Adrenal gland (tissue), 12 donors: ENCODE results near the gene ZNF205. TPM values are rescaled to one million over a fixed set of nuclear protein-coding genes. Genes with fewer than 3 reads are reported as not detected.
"Not testable (repeated sequence)": the region's sequence is repeated elsewhere in the genome, so short reads cannot be mapped to it uniquely, and the experiment has no call there.

Experiments used
- DNase-seq, 7 donors: peaks; one replicate each; pipeline ENCODE4 v3.0.0-alpha.2; 2019 to 2020
- H3K27ac ChIP-seq, 5 donors: fragments of 200-600 bp; sonication (generic) in 4 of 5; 1 replicate in 3 of 5; 2 replicates in 2 of 5; pipeline versions ENCODE4 v1.5.1 to v1.8.0; 2016 to 2020; ENCODE audit warnings: mild to moderate bottlenecking in 1 of 5
- H3K27me3 ChIP-seq: fragments of 200-600 bp; 2 replicates; pipeline ENCODE4 v1.8.0; 2021
- H3K36me3 ChIP-seq, 2 donors: fragments of 200-600 bp; replicated peaks in 1 of 2; 1 replicate in 1 of 2; 2 replicates in 1 of 2; pipeline versions ENCODE4 v1.5.1 to v1.8.0; 2018 to 2022
- H3K4me1 ChIP-seq, 2 donors: fragments of 200-600 bp; replicated peaks in 1 of 2; 1 replicate in 1 of 2; 2 replicates in 1 of 2; pipeline versions ENCODE4 v1.5.1 to v1.8.0; 2018 to 2021
- H3K4me3 ChIP-seq, 4 donors: fragments of 200-600 bp; sonication (generic) in 3 of 4; one replicate each; pipeline ENCODE4 v1.5.1; 2016 to 2018
- H3K9me3 ChIP-seq, 3 donors: fragments of 200-600 bp; sonication (generic) in 1 of 3; replicated peaks in 1 of 3; 1 replicate in 2 of 3; 2 replicates in 1 of 3; pipeline versions ENCODE4 v1.5.1 to v1.8.0; 2016 to 2021
- POLR2A ChIP-seq, 2 donors: fragments of 450-650 bp; IDR thresholded peaks; one replicate each; pipeline ENCODE4 v1.6.1; 2017; ENCODE audit warnings: antibody characterized with exemption in 2 of 2, mild to moderate bottlenecking in 2 of 2, moderate library complexity in 1 of 2
- WGBS, 4 donors: extraction: QIAGEN DNeasy Blood & Tissue Kit in 2 of 4; methylation state at CpG; one replicate each; pipeline versions ENCODE4 v1.1.5 to v1.1.7; 2013 to 2017; 5-methylcytosine and 5-hydroxymethylcytosine counted together
- intact Hi-C, 2 donors: fragments of 100-400 bp; cut with DNase I; formaldehyde crosslinking; loops; one replicate each; pipeline versions ENCODE4 v1.14.1 to v1.15.0; 2022 to 2023
- polyA plus RNA-seq, 3 donors: library from polyadenylated mRNA; stranded (reverse); fragments of 200-250 nt in 2 of 3; fragments of 350-450 nt in 1 of 3; fragmentation: Illumina TruSeq in 1 of 3; extraction: RNeasy Lipid Tissue Mini Kit (QIAGEN cat#74804) in 1 of 3; gene quantifications; one replicate each; pipeline ENCODE4 v1.2.3, GENCODE V29; 2013 to 2014
- total RNA-seq, 9 donors: library from RNA; depleted of rRNA in 4 of 9; stranded (reverse); fragments of >200 nt in 4 of 9; fragments of 120-200 nt in 1 of 9; fragmentation: NEBNext Ultra II Directional in 1 of 9; extraction: Animal tissue kit (Norgen Biotek cat#: 25700) in 1 of 9; gene quantifications; one replicate each; pipeline versions ENCODE4 v1.1.0 to v1.2.4, GENCODE V29; 2013 to 2023
- TF ChIP-seq, protein P1 (sequence below), 6 experiments: fragments of 450-650 bp in 4 of 6; fragments of 200-600 bp in 2 of 6; sonication (generic) in 1 of 6; IDR thresholded peaks; 1 replicate in 5 of 6; 2 replicates in 1 of 6; pipeline versions ENCODE4 v1.5.1 to v1.8.0; 2016 to 2021; ENCODE audit warnings: antibody characterized with exemption in 6 of 6, mild to moderate bottlenecking in 2 of 6, moderate library complexity in 1 of 6
- donor health status: healthy with polysubstance abuse.
- donor health status: Bipolar disorder and iron deficiency.
- donor health status: DM: yes; HTN: yes; CAD: no.
- donor health status: DM: no; HTN: no; CAD: no.
- donor health status: DM: no; HTN: no; CAD: no.
- donor health status: DM: yes; HTN: yes; CAD: no.

ZNF205 gene
- total and polyA plus RNA-seq, 12 donors, result 3.8 to 86.1 (median 15.2) TPM

DNA sequence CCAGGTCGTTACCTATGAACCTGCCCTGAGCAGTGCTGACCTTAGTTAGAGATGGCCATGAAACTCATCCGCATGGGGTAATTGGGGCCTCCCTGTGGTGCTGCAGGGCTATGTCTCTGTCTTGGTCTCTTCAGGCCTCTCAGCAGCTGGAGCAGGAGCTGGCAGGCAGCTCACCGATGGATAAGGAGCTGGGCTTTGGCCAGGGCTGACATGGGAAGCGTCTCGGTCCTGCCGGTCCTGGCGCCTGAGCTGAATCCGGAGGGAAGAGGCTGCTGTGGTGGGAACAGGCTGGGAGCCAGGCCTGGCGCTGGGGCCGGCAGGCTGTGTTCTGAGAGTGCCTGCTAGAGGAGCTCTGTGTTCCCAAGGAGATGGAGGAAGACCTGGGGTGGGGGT lies 36.9 kb upstream of the ZNF205 start:
- intact Hi-C loops, result loop anchor here in 1 of 2 donors (10.0 kb wide), 1 partner anchor 271 kb away; no protein-coding TSS in a partner anchor
- 31 to 72% (median 61%) methylated on average over 2 to 10 of the region's 10 CpGs for WGBS, 4 donors
- DNase-seq, result peak in 1 of 7 donors; percentile 56
- Histone ChIP-seq H3K9me3 (no peaks in the 10 kb centered on the region), H3K4me1 (no peaks in the 10 kb centered on the region), H3K27me3 (no peaks in the 10 kb centered on the region), H3K36me3 (no peaks in the 10 kb centered on the region), H3K27ac (peak overlapping the region in 1 of 5 donors; percentile 40), H3K4me3 (no peak overlapping the region)
- no peak for TF ChIP-seq POLR2A (IDR thresholded peaks at IDR 0.05)
- TF ChIP-seq, protein P1, sequence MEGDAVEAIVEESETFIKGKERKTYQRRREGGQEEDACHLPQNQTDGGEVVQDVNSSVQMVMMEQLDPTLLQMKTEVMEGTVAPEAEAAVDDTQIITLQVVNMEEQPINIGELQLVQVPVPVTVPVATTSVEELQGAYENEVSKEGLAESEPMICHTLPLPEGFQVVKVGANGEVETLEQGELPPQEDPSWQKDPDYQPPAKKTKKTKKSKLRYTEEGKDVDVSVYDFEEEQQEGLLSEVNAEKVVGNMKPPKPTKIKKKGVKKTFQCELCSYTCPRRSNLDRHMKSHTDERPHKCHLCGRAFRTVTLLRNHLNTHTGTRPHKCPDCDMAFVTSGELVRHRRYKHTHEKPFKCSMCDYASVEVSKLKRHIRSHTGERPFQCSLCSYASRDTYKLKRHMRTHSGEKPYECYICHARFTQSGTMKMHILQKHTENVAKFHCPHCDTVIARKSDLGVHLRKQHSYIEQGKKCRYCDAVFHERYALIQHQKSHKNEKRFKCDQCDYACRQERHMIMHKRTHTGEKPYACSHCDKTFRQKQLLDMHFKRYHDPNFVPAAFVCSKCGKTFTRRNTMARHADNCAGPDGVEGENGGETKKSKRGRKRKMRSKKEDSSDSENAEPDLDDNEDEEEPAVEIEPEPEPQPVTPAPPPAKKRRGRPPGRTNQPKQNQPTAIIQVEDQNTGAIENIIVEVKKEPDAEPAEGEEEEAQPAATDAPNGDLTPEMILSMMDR (IDR thresholded peaks at IDR 0.05), result no peak

DNA sequence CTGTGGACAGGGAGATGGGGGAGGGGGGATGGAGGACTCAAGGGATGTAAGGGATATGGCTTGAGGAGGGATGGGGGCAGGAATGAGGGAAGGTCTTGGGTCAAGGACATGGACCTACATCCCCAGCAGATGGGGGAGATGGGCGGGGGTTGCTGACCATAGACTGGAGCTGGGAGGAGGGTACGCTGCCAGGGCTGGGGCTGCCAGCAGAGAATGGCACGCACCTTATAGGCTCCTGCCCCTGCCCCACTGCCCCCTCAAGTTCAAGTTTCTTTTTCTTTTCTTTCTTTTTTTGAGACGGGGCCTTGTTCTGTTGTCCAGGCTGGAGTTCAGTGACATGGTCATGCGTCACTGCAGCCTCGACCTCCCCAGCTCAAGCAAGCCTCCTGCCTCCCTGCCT lies 36.4 kb upstream of the ZNF205 start:
- H3K4me1 ChIP-seq, H3K36me3 ChIP-seq, H3K9me3 ChIP-seq, H3K4me3 ChIP-seq, DNase-seq, H3K27ac ChIP-seq, H3K27me3 ChIP-seq: not testable (repeated sequence)
- 84 to 89% (median 87%) methylated on average over 6 of the region's 6 CpGs for WGBS, 4 donors
- intact Hi-C loops, result loop anchor here in 1 of 2 donors (10.0 kb wide), 1 partner anchor 271 kb away; no protein-coding TSS in a partner anchor

DNA sequence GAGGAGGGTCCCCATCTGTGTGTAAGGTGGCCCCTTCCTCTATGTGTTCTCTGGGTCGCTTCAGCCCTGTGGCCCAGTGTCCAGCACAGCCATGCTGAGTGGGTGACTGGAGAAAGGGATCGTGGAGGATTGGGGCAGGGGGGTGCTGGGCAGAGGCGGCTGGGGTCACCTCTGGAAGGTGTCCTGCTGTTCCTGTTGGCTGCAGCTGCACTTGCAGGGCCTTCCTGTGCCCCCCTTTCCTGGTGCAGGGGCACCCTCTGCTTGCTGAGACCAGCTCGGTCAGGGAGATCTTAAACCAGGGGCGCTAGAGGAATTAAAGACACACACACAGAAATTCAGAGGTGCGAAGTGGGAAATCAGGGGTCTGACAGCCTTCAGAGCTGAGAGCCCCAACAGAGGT lies 35.8 kb upstream of the ZNF205 start:
- Histone ChIP-seq H3K9me3 (no peaks in the 10 kb centered on the region), H3K27me3 (no peaks in the 10 kb centered on the region), H3K4me1 (no peaks in the 10 kb centered on the region), H3K4me3 (no peak overlapping the region), H3K36me3 (no peaks in the 10 kb centered on the region), H3K27ac (no peak overlapping the region)
- intact Hi-C loops, result loop anchor here in 1 of 2 donors (10.0 kb wide), 1 partner anchor 272 kb away; no protein-coding TSS in a partner anchor
- TF ChIP-seq POLR2A (IDR thresholded peaks at IDR 0.05), result no peak
- TF ChIP-seq, protein P1 (IDR thresholded peaks at IDR 0.05), result no peak
- WGBS, 4 donors, result 61 to 88% (median 76%) methylated on average over 6 of the region's 6 CpGs
- no peak for DNase-seq

DNA sequence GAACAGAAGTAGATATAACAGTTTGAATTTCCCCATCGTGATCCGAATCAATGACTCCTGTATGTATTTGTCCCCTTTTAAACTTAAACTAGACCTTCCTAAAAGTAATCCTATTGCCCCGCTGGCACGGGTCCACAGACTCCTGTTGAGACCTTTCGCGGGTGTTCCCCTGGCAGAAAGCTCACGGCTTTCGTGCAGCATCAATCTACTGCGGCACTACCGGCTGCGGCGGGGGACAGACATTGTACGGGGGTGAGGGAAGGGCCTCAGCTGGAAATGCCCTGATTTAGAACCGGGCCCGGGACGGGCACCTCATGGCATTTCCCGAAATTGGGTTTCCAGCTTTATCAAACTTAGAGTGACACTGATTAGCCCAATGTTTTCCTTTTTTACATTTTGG lies 32.4 kb upstream of the ZNF205 start:
- H3K4me3 ChIP-seq, result no peak overlapping the region
- no peak overlapping the region for H3K27ac ChIP-seq
- no peak for DNase-seq
- no peak for TF ChIP-seq POLR2A (IDR thresholded peaks at IDR 0.05)
- TF ChIP-seq, protein P1 (IDR thresholded peaks at IDR 0.05), result no peak
- no peaks in the 10 kb centered on the region for H3K36me3 ChIP-seq
- intact Hi-C loops, result no loop called here
- H3K27me3 ChIP-seq, result no peaks in the 10 kb centered on the region
- WGBS, 4 donors, result 79 to 89% (median 85%) methylated on average over 17 of the region's 17 CpGs
- H3K4me1 ChIP-seq, result no peaks in the 10 kb centered on the region
- no peaks in the 10 kb centered on the region for H3K9me3 ChIP-seq

DNA sequence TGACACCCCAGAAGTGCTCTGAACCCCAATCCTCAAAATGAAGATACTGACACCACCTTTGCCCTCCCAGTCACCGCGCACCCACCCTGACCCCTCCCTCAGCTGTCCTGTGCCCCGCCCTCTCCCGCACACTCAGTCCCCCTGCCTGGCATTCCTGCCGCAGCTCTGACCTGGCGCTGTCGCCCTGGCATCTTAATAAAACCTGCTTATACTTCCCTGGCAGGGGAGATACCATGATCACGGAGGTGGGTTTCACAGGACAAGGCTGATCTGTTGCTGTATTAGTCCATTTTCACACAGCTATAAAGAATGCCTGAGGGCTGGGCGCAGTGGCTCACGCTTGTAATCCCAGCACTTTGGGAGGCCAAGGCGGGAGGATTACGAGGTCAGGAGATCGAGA lies 30.4 kb upstream of the ZNF205 start:
- H3K36me3 ChIP-seq, H3K27me3 ChIP-seq, intact Hi-C loops, DNase-seq, H3K4me3 ChIP-seq, H3K9me3 ChIP-seq, H3K4me1 ChIP-seq, H3K27ac ChIP-seq: not testable (repeated sequence)
- 90 to 93% (median 92%) methylated on average over 9 to 13 of the region's 13 CpGs for WGBS, 4 donors

DNA sequence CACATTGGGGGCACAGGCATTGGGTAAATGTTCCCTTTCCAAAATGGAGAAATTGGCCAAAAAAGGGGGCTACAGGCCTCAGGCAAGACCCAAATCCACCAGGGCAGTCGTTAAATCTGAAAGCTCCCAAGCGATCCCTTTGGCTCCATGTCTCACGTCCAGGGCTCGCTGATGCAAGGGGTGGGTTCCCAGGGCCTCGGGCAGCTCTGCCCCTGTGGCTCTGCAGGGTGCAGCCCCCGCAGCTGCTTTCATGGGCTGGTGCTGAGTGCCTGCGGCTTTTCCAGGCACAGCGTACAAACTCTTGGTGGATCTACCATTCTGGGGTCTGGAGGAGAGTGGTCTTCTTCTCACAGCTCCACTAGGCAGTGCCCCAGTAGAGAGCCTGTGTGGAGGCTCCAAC lies 29.0 kb upstream of the ZNF205 start:
- DNase-seq, H3K36me3 ChIP-seq, H3K4me1 ChIP-seq, H3K27me3 ChIP-seq, H3K9me3 ChIP-seq, H3K27ac ChIP-seq, intact Hi-C loops, H3K4me3 ChIP-seq: not testable (repeated sequence)
- WGBS, 4 donors, result 85 to 93% (median 90%) methylated on average over 3 to 8 of the region's 8 CpGs
